ENCODE results near the gene DDAH1.

GRCh38 chr1:85268801-85269585 is 196.0 kb downstream of the DDAH1 start:
- TF ChIP-seq POLR2A (IDR thresholded peaks at IDR 0.05) = no peak
- TF ChIP-seq EP300 (IDR thresholded peaks at IDR 0.05) = no peak
- TF ChIP-seq CTCF (IDR thresholded peaks at IDR 0.05) = no peak
- TF ChIP-seq POLR2AphosphoS5 (IDR thresholded peaks at IDR 0.05) = no peak

All from sigmoid colon (tissue), 4 donors.